Gastrocnemius medialis (tissue), 4 donors: Measurements from ENCODE around the gene TUBB3.

Source experiments
- CTCF ChIP-seq, 5 experiments: fragments of 450-650 bp in 3 of 5; fragments of 200-600 bp in 2 of 5; sonication (generic) in 2 of 5; IDR thresholded peaks in 4 of 5; conservative IDR thresholded peaks in 1 of 5; 1 replicate in 4 of 5; 2 replicates in 1 of 5; pipeline ENCODE4 v1.5.1; 2016 to 2019; ENCODE audit warnings: antibody characterized with exemption in 5 of 5, mild to moderate bottlenecking in 3 of 5, moderate library complexity in 3 of 5
- POLR2A ChIP-seq, 2 donors: fragments of 450-650 bp; IDR thresholded peaks; one replicate each; pipeline ENCODE4 v1.6.1; 2017; ENCODE audit warnings: antibody characterized with exemption in 2 of 2, mild to moderate bottlenecking in 2 of 2, moderate library complexity in 2 of 2

GRCh38 chr16:89953671-89954406, 30.7 kb downstream of the TUBB3 start:
- no peak for TF ChIP-seq CTCF (IDR thresholded peaks at IDR 0.05 in 4 of 5, conservative IDR thresholded peaks at IDR 0.05 in 1 of 5)
- no peak for TF ChIP-seq POLR2A (IDR thresholded peaks at IDR 0.05)
